AG04449 (cell line): ENCODE measurements around the gene CERT1.

Source experiments
- CTCF ChIA-PET: fragments of 350-600 bp; formaldehyde crosslinking; extraction: SDS; loops from one replicate; lab custom pipeline; 2021; ENCODE audit warnings: antibody characterized with exemption; lab: Yijun Ruan, JAX
- POLR2A ChIA-PET: fragments of 400-600, 350-600 bp; formaldehyde crosslinking; extraction: SDS; loops from one replicate; lab custom pipeline; 2020; ENCODE audit warnings: antibody characterized with exemption, inconsistent platforms; lab: Yijun Ruan, JAX
- DNase-seq: peaks from one replicate; pipeline ENCODE4 v3.0.0-alpha.2; 2010; ENCODE audit warnings: low read depth, low spot score
- H3K4me3 ChIP-seq: 2 replicates; pipeline ENCODE4 v1.5.1; 2011; ENCODE audit warnings: low read depth, mild to moderate bottlenecking, control low read depth, low read length
- CTCF ChIP-seq: IDR thresholded peaks from one replicate; pipeline ENCODE4 v1.5.1; 2011; ENCODE audit warnings: mild to moderate bottlenecking, moderate library complexity, low read length, control low read depth, inconsistent platforms; ENCODE audit not compliant: insufficient read depth; ENCODE audit errors: missing control alignments

CERT1 gene

GRCh38 chr5:75473463-75473862 is 38.0 kb downstream of the CERT1 start:
- H3K4me3 ChIP-seq, result no peak overlapping the region
- no peak for DNase-seq
- POLR2A ChIA-PET, result no interaction called here
- TF ChIP-seq CTCF, result no peak
- CTCF ChIA-PET, result no interaction called here

GRCh38 chr5:75472973-75473372 is 38.5 kb downstream of the CERT1 start:
- no peak for TF ChIP-seq CTCF
- ChIA-PET CTCF (no interaction called here), POLR2A (no interaction called here)
- no peak overlapping the region for H3K4me3 ChIP-seq
- no peak for DNase-seq

DNA sequence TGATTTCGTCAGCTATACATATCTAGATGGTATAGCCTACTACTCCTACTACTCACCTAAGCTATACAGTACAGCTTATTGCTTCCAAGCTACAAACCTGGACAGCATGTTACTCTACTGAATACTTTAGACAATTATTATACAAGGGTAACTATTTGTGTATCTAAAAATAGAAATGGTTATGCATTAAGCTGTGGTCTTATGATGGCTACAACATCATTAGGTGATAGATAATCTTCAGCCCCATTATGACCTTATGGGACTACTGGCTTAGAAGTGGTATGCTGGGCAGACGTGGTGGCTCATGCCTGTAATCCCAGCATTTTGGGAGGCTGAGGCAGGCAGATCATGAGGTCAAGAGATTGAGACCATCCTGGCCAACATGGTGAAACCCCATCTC is 40.2 kb downstream of the CERT1 start:
- ChIA-PET POLR2A (no interaction called here), CTCF (interaction anchor here (1.0 kb wide), 1 partner anchor 62 kb away, joined by 3 read pairs; no protein-coding TSS in a partner anchor)
- DNase-seq, result no peak
- H3K4me3 ChIP-seq, result no peak overlapping the region
- TF ChIP-seq CTCF, result no peak

DNA sequence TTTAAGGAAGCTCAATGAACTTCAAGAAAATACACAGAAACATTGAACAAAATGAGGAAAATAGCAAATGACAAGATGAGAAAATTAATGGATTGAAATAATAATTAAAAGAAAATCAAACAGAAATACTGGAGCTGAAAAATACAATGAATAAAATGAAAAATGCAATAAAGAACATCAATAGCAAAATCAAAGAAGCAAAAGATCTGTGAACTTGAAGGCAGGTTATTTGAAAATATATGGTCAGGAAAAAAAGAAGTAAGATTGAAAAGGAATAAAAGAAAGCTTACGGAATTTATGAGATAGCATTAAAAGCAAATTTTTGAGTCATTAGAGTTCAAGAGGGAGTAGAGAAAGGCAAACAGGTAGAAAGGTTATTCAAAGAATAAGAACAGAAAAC is 42.4 kb downstream of the CERT1 start:
- POLR2A ChIA-PET, result no interaction called here
- H3K4me3 ChIP-seq, result no peak overlapping the region
- no peak for DNase-seq
- CTCF ChIA-PET, result no interaction called here
- no peak for TF ChIP-seq CTCF

DNA sequence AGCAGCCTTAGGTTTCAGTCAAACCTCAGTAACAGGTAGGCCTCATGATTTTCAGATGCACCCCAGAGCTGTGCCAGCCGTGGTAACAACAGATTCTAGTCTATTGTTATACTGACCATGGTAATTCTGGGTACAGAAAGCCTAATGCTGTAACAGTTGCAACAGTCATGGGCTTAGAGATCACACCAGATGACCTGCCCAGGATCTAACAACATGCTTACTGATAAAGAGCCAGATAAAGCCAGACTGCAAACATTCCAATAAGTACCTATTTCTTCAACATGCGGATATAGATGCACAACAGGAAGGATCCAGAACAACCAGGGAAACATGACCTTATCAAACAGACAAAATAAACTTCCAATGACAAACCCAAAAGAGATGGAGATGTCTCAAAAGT is 42.8 kb downstream of the CERT1 start:
- no peak for DNase-seq
- no peak overlapping the region for H3K4me3 ChIP-seq
- TF ChIP-seq CTCF, result no peak
- CTCF ChIA-PET, result no interaction called here
- POLR2A ChIA-PET, result no interaction called here

DNA sequence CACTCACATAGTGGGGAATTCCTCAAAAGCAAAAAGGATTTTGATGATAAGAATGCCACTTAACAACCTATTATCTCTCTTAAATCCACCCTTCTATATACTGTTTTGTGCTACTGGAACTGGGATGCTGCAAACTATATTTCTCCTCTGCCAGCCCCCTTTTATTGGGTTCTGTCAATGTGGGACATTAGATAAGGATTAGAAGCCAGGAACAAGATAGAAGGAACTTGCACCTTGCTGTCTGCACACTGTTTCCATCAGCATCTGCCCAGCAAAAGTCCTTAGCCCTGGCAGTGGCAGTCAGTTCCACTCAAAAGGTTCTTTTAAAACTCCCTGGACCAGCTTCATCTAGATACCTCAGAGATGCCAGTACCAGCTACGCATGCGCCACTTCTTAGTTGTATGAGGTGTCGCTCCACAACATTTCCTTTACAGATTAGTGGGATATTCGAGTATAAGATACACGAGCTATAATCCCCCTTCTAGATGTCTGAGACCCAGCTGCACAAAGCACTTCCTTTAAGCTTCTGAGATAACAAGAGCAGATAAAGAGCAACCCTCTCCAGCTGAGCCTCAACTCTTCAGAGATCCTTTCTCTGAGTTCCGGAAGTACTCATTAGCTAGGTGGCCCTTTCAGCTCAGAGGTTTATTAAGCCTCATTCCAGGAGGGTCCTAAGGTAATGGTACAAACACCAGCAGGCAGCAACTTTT is 45.3 kb downstream of the CERT1 start:
- DNase-seq, result no peak
- POLR2A ChIA-PET, result no interaction called here
- CTCF ChIA-PET, result interaction anchor here (1.0 kb wide), 1 partner anchor 11 kb away, joined by 4 read pairs; no protein-coding TSS in a partner anchor
- no peak overlapping the region for H3K4me3 ChIP-seq
- no peak for TF ChIP-seq CTCF
